ENCODE results near the gene PTPRT.

GRCh38 chr20:42485556-42485955 is 704.1 kb downstream of the PTPRT start:
- TF ChIP-seq CTCF (conservative IDR thresholded peaks at IDR 0.05; ENCODE audit: low read depth, low read length) (no peak), EZH2 (IDR thresholded peaks at IDR 0.05; ENCODE audit: borderline replicate concordance, low read depth, low read length, poor library complexity, severe bottlenecking) (no peak)
